IMR-90 (cell line): ENCODE data around the gene KRT32. TPM values are rescaled to one million over a fixed set of nuclear protein-coding genes. Genes with fewer than 3 reads are reported as not detected.

ENCODE experiments used
- ATAC-seq: fragments of 200-7000 bp; cut with Tn5 transposase; 2 replicates; pipeline ENCODE4 v1.9.1; 2020; ENCODE audit warnings: low read depth, mild to moderate bottlenecking, moderate library complexity
- BruUV-seq: library from RNA; stranded (reverse); fragments of 400-500 nt; replicated peaks from 2 replicates; lab custom pipeline; 2021; lab: Mats Ljungman, UMichigan
- CTCF ChIA-PET: fragments of 300-600 bp; formaldehyde crosslinking; extraction: SDS; loops from one replicate; lab custom pipeline; 2021; ENCODE audit warnings: antibody characterized with exemption; lab: Yijun Ruan, JAX
- POLR2A ChIA-PET: fragments of 300-600 bp; sonication (Branson Sonifier 250); formaldehyde crosslinking; loops from one replicate; lab custom pipeline; 2022; ENCODE audit warnings: antibody characterized with exemption; ENCODE audit not compliant: unreplicated experiment; lab: Charles Lee
- DNase-seq: peaks from one replicate; pipeline ENCODE4 v3.0.0; 2013
- H2AFZ ChIP-seq: replicated peaks from 2 replicates; pipeline ENCODE3; 2013; ENCODE audit warnings: low read length, mild to moderate bottlenecking; ENCODE audit not compliant: poor library complexity
- H2AK5ac ChIP-seq: 2 replicates; pipeline ENCODE4 v1.6.1; 2013; ENCODE audit warnings: low read depth, low read length, inconsistent platforms
- H2AK9ac ChIP-seq: replicated peaks from 2 replicates; pipeline ENCODE3; 2013; ENCODE audit warnings: mild to moderate bottlenecking, low read depth, low read length, moderate library complexity; ENCODE audit not compliant: poor library complexity
- H2BK120ac ChIP-seq: 2 replicates; pipeline ENCODE4 v1.6.1; 2013; ENCODE audit warnings: low read depth, low read length, inconsistent platforms
- H2BK15ac ChIP-seq: 3 replicates; pipeline ENCODE4 v1.6.1; 2013; ENCODE audit warnings: low read depth, low read length, inconsistent platforms
- H2BK20ac ChIP-seq: 2 replicates; pipeline ENCODE4 v1.6.1; 2013; ENCODE audit warnings: low read depth, mild to moderate bottlenecking, inconsistent platforms, low read length, moderate library complexity
- H2BK5ac ChIP-seq: 2 replicates; pipeline ENCODE4 v1.6.1; 2013; ENCODE audit warnings: mild to moderate bottlenecking, low read depth, low read length, inconsistent platforms; ENCODE audit not compliant: poor library complexity, severe bottlenecking
- H3K14ac ChIP-seq: replicated peaks from 2 replicates; pipeline ENCODE4 v1.6.1; 2013; ENCODE audit warnings: low read depth, low read length, inconsistent platforms
- H3K18ac ChIP-seq: 2 replicates; pipeline ENCODE4 v1.6.1; 2013; ENCODE audit warnings: low read depth, low read length, control low read depth
- H3K23ac ChIP-seq: 2 replicates; pipeline ENCODE4 v1.6.1; 2013; ENCODE audit warnings: low read depth, low read length, inconsistent platforms
- H3K27ac ChIP-seq: 2 replicates; pipeline ENCODE4 v1.5.1; 2013; ENCODE audit warnings: mild to moderate bottlenecking, control low read depth, low read length; ENCODE audit not compliant: insufficient read depth
- H3K27me3 ChIP-seq: 2 replicates; pipeline ENCODE4 v1.6.1; 2013; ENCODE audit warnings: low read length; ENCODE audit not compliant: control insufficient read depth, insufficient read depth
- H3K36me3 ChIP-seq: 2 replicates; pipeline ENCODE4 v1.6.1; 2013; ENCODE audit warnings: low read length, mixed read lengths; ENCODE audit not compliant: control insufficient read depth, insufficient read depth
- H3K4ac ChIP-seq: 2 replicates; pipeline ENCODE4 v1.6.1; 2013; ENCODE audit warnings: low read depth, low read length, inconsistent platforms
- H3K4me1 ChIP-seq: 2 replicates; pipeline ENCODE4 v1.6.1; 2013; ENCODE audit warnings: low read length, mixed read lengths; ENCODE audit not compliant: control insufficient read depth, insufficient read depth
- H3K4me2 ChIP-seq: 2 replicates; pipeline ENCODE4 v1.6.1; 2013; ENCODE audit warnings: low read depth, mild to moderate bottlenecking, control low read depth, low read length, moderate library complexity
- H3K4me3 ChIP-seq: 2 replicates; pipeline ENCODE4 v1.5.1; 2013; ENCODE audit warnings: low read depth, mild to moderate bottlenecking, control low read depth, low read length, moderate library complexity; ENCODE audit not compliant: insufficient read depth
- H3K56ac ChIP-seq: 2 replicates; pipeline ENCODE4 v1.6.1; 2013; ENCODE audit warnings: low read length, inconsistent platforms; ENCODE audit not compliant: insufficient read depth; ENCODE audit errors: extremely low read depth
- H3K79me1 ChIP-seq, 2 experiments: 2 replicates each; pipeline ENCODE4 v1.6.1; 2013; ENCODE audit warnings: low read length in 2 of 2, inconsistent platforms in 1 of 2, low read depth in 1 of 2
- H3K9ac ChIP-seq: 2 replicates; pipeline ENCODE4 v1.6.1; 2013; ENCODE audit warnings: low read depth, low read length, control low read depth
- H3K9me1 ChIP-seq: 2 replicates; pipeline ENCODE4 v1.6.1; 2013; ENCODE audit warnings: low read length, inconsistent platforms; ENCODE audit not compliant: insufficient read depth
- H3K9me3 ChIP-seq: 2 replicates; pipeline ENCODE4 v1.6.1; 2013; ENCODE audit warnings: low read length; ENCODE audit not compliant: control insufficient read depth, insufficient read depth
- H4K20me1 ChIP-seq: 2 replicates; pipeline ENCODE4 v1.6.1; 2013; ENCODE audit warnings: low read length, inconsistent platforms; ENCODE audit not compliant: insufficient read depth
- H4K5ac ChIP-seq: 2 replicates; pipeline ENCODE4 v1.6.1; 2013; ENCODE audit warnings: mild to moderate bottlenecking, low read depth, low read length, control low read depth
- H4K8ac ChIP-seq, 2 experiments: 2 replicates each; pipeline ENCODE4 v1.6.1; 2013; ENCODE audit warnings: low read depth in 2 of 2, low read length in 2 of 2, control low read depth in 1 of 2, inconsistent platforms in 1 of 2
- H4K91ac ChIP-seq: 2 replicates; pipeline ENCODE4 v1.6.1; 2013; ENCODE audit warnings: low read depth, low read length, inconsistent platforms; ENCODE audit not compliant: insufficient read depth
- MAZ ChIP-seq: IDR thresholded peaks from 2 replicates; pipeline ENCODE4 v1.6.1; 2012; ENCODE audit warnings: low read depth, mild to moderate bottlenecking, low read length, improper control_type of control experiment, moderate library complexity, borderline replicate concordance
- POLR2A ChIP-seq: IDR thresholded peaks from 2 replicates; pipeline ENCODE4 v1.6.1; 2012; ENCODE audit warnings: mild to moderate bottlenecking, low read depth, low read length
- RAD21 ChIP-seq: IDR thresholded peaks from 2 replicates; pipeline ENCODE4 v1.6.1; 2012; ENCODE audit warnings: low read length, improper control_type of control experiment
- RFX5 ChIP-seq: IDR thresholded peaks from 2 replicates; pipeline ENCODE4 v1.8.0; 2012; ENCODE audit warnings: low read depth, mild to moderate bottlenecking, low read length, moderate library complexity
- WGBS, 2 experiments: methylation state at CpG; one replicate each; pipeline versions ENCODE4 v1.1.5 to v1.1.7; 2013; ENCODE audit warnings: missing lambda C conversion rate in 2 of 2; ENCODE audit not compliant: insufficient read length in 1 of 2; ENCODE audit errors: extremely low coverage in 2 of 2; 5-methylcytosine and 5-hydroxymethylcytosine counted together
- dilution Hi-C: fragments of 300-500 bp; cut with HindIII; formaldehyde crosslinking; loops from one replicate; pipeline ENCODE4 v1.14.3; 2018; ENCODE audit warnings: low sequenced_read_pairs; ENCODE audit not compliant: unreplicated experiment
- in situ Hi-C: fragments of 300-500 bp; cut with MboI; formaldehyde crosslinking; loops from 3 replicates; pipeline ENCODE4 v1.14.3; 2019; ENCODE audit warnings: low sequenced_read_pairs, inconsistent platforms, mixed read lengths
- intact Hi-C: fragments of 100-400 bp; cut with micrococcal nuclease; formaldehyde crosslinking; loops from 2 replicates; pipeline ENCODE4 v1.10.0; 2022
- polyA plus RNA-seq, 3 experiments: library from polyadenylated mRNA; depleted of rRNA; stranded (reverse); fragments of >200 nt; gene quantifications; 2 replicates each; pipeline ENCODE4 v1.2.3, GENCODE V29; 2012; ENCODE audit warnings: low replicate concordance in 1 of 3
- total RNA-seq: library from RNA; depleted of rRNA; stranded (reverse); fragments of >200 nt; gene quantifications from 2 replicates; pipeline ENCODE4 v1.2.3, GENCODE V29; 2012

The KRT32 gene
- total and polyA plus RNA-seq, 2 of the 4 experiments (the other 2 are of a cell fraction), result 0.09 TPM; not detected in 1

GRCh38 chr17:41417127-41417526 lies 50.1 kb downstream of the KRT32 start:
- dilution Hi-C loops (no loop called here), intact Hi-C loops (no loop called here), in situ Hi-C loops (no loop called here)
- WGBS, 2 experiments, result 96% methylated on average over 5 of the region's 6 CpGs; no CpG with 5 or more reads in 1 of the 2 experiments
- CTCF ChIA-PET, result no interaction called here
- Histone ChIP-seq H4K8ac (peak overlapping the region; percentile 58 to 67; a peak in 3 of 4 replicates), H3K9me1 (peaks cover 29% of the 10 kb centered on the region), H3K4ac (peak overlapping the region; percentile 65), H3K4me1 (peaks cover 36% of the 10 kb centered on the region), H2AK5ac (peak overlapping the region; percentile 85), H4K20me1 (no peaks in the 10 kb centered on the region), H3K79me1 (no peaks in the 10 kb centered on the region), H3K9ac (no peak overlapping the region), H2BK15ac (peak overlapping the region; percentile 75), H3K36me3 (no peaks in the 10 kb centered on the region), H3K23ac (0 out of 2 replicates have a peak overlapping the region, but pooled peaks have one; percentile 58), H3K27me3 (no peaks in the 10 kb centered on the region), H2BK120ac (peak overlapping the region; percentile 56), H2BK5ac (peak overlapping the region; percentile 36), H4K91ac (peak overlapping the region; percentile 62), H3K18ac (peak overlapping the region; percentile 74; the same call in 1 of the 2 replicates), H2BK20ac (peak overlapping the region; percentile 54), H2AK9ac (peak overlapping the region; percentile 9), H3K9me3 (no peaks in the 10 kb centered on the region), H3K4me3 (no peak overlapping the region), H2AFZ (peak overlapping the region; percentile 1), H3K56ac (no peak overlapping the region), H3K4me2 (no peak overlapping the region), H3K27ac (peak overlapping the region; percentile 11; the same call in 1 of the 2 replicates), H3K14ac (peak overlapping the region; percentile 89), H4K5ac (peak overlapping the region; percentile 83)
- ATAC-seq (no peak), DNase-seq (no peak)
- no TSS peak for BruUV-seq
- no peak for TF ChIP-seq MAZ
- TF ChIP-seq RFX5, result no peak
- no peak for TF ChIP-seq POLR2A
- TF ChIP-seq RAD21, result no peak
- POLR2A ChIA-PET, result no interaction called here
